SK-N-SH treated with all-trans-retinoic acid at 6 μM for 48 hours (cell line): ENCODE measurements around the gene SP1.

Source experiments
- ATAC-seq: fragments of 200-7000 bp; cut with Tn5 transposase; 3 replicates; pipeline ENCODE4 v1.9.1; 2020; ENCODE audit warnings: mild to moderate bottlenecking, moderate library complexity
- ARNTL ChIP-seq: fragments of 450-650 bp; formaldehyde crosslinking; IDR thresholded peaks from 2 replicates; pipeline ENCODE4 v1.5.0; 2020; ENCODE audit warnings: low read depth, mild to moderate bottlenecking, moderate library complexity, borderline replicate concordance
- BACH2 ChIP-seq: fragments of 250-450 bp; sonication (Bioruptor Pico); IDR thresholded peaks from 2 replicates; pipeline ENCODE4 v1.9.0; 2021; ENCODE audit warnings: mild to moderate bottlenecking, borderline replicate concordance
- CREB5 ChIP-seq: fragments of 250-450 bp; sonication (Bioruptor Pico); IDR thresholded peaks from 2 replicates; pipeline ENCODE4 v1.5.1; 2020; ENCODE audit warnings: low read depth, mild to moderate bottlenecking, moderate library complexity
- CSDC2 ChIP-seq: fragments of 250-450 bp; sonication (Bioruptor Pico); IDR thresholded peaks from 2 replicates; pipeline ENCODE4 v1.5.0; 2020; ENCODE audit warnings: mild to moderate bottlenecking, moderate library complexity
- CSRNP3 ChIP-seq: fragments of 250-450 bp; sonication (Bioruptor Pico); IDR thresholded peaks from 2 replicates; pipeline ENCODE4 v1.5.1; 2021; ENCODE audit warnings: mild to moderate bottlenecking, moderate library complexity
- ESRRG ChIP-seq: fragments of 250-450 bp; sonication (Bioruptor Pico); IDR thresholded peaks from 2 replicates; pipeline ENCODE4 v1.6.1; 2021; ENCODE audit warnings: mild to moderate bottlenecking
- GLIS3 ChIP-seq: fragments of 250-450 bp; sonication (Bioruptor Pico); IDR thresholded peaks from 2 replicates; pipeline ENCODE4 v1.5.0; 2020; ENCODE audit warnings: mild to moderate bottlenecking, moderate library complexity
- ISL1 ChIP-seq: fragments of 250-450 bp; sonication (Bioruptor Pico); IDR thresholded peaks from 2 replicates; pipeline ENCODE4 v2.1.2; 2022; ENCODE audit warnings: mild to moderate bottlenecking, moderate library complexity
- OSR1 ChIP-seq: fragments of 250-450 bp; sonication (Bioruptor Pico); IDR thresholded peaks from 2 replicates; pipeline ENCODE4 v1.8.0; 2022; ENCODE audit warnings: moderate library complexity, mild to moderate bottlenecking, inconsistent platforms
- PATZ1 ChIP-seq: fragments of 250-450 bp; sonication (Bioruptor Pico); IDR thresholded peaks from 2 replicates; pipeline ENCODE4 v1.8.0; 2020; ENCODE audit warnings: mild to moderate bottlenecking, moderate library complexity, borderline replicate concordance
- POU6F1 ChIP-seq: fragments of 250-450 bp; sonication (Bioruptor Pico); IDR thresholded peaks from 2 replicates; pipeline ENCODE4 v1.8.0; 2021; ENCODE audit warnings: low read depth, mild to moderate bottlenecking, moderate library complexity, borderline replicate concordance
- PPARA ChIP-seq: fragments of 250-450 bp; sonication (Bioruptor Pico); IDR thresholded peaks from 2 replicates; pipeline ENCODE4 v1.5.0; 2020; ENCODE audit warnings: mild to moderate bottlenecking, borderline replicate concordance
- RARB ChIP-seq: fragments of 250-450 bp; sonication (Bioruptor Pico); IDR thresholded peaks from 2 replicates; pipeline ENCODE4 v1.8.0; 2021; ENCODE audit warnings: mild to moderate bottlenecking, moderate library complexity
- SNAI2 ChIP-seq: fragments of 250-450 bp; sonication (Bioruptor Pico); IDR thresholded peaks from 2 replicates; pipeline ENCODE4 v1.5.0; 2020; ENCODE audit warnings: mild to moderate bottlenecking, moderate library complexity
- TCF4 ChIP-seq: fragments of 250-450 bp; sonication (Bioruptor Pico); IDR thresholded peaks from 2 replicates; pipeline ENCODE4 v1.8.0; 2021; ENCODE audit warnings: mild to moderate bottlenecking, moderate library complexity, borderline replicate concordance
- TOX ChIP-seq: fragments of 250-450 bp; sonication (Bioruptor Pico); IDR thresholded peaks from 2 replicates; pipeline ENCODE4 v1.8.0; 2021; ENCODE audit warnings: mild to moderate bottlenecking, moderate library complexity, borderline replicate concordance
- TSHZ2 ChIP-seq: fragments of 250-450 bp; sonication (Bioruptor Pico); IDR thresholded peaks from 2 replicates; pipeline ENCODE4 v1.5.0; 2020; ENCODE audit warnings: mild to moderate bottlenecking, moderate library complexity
- ZFP3 ChIP-seq: fragments of 250-450 bp; sonication (Bioruptor Pico); IDR thresholded peaks from 2 replicates; pipeline ENCODE4 v1.5.0; 2020; ENCODE audit warnings: mild to moderate bottlenecking, moderate library complexity
- ZFP30 ChIP-seq: fragments of 450-650 bp; formaldehyde crosslinking; IDR thresholded peaks from 2 replicates; pipeline ENCODE4 v1.5.0; 2022; ENCODE audit warnings: mild to moderate bottlenecking, moderate library complexity
- ZNF565 ChIP-seq: fragments of 450-650 bp; formaldehyde crosslinking; conservative IDR thresholded peaks from 2 replicates; pipeline ENCODE4 v1.5.0; 2020; ENCODE audit warnings: low read depth, mild to moderate bottlenecking, moderate library complexity
- ZNF70 ChIP-seq: fragments of 450-650 bp; formaldehyde crosslinking; IDR thresholded peaks from 2 replicates; pipeline ENCODE4 v1.5.0; 2020; ENCODE audit warnings: mild to moderate bottlenecking, moderate library complexity
- ZNF8 ChIP-seq: fragments of 450-650 bp; formaldehyde crosslinking; IDR thresholded peaks from 2 replicates; pipeline ENCODE4 v1.5.0; 2020; ENCODE audit warnings: mild to moderate bottlenecking, moderate library complexity

SP1 gene

GRCh38 chr12:53410951-53411350 lies 31.0 kb downstream of the SP1 start:
- TF ChIP-seq ZFP3 (CRISPR knock-in tag) (no peak), ESRRG (CRISPR knock-in tag) (no peak), CSRNP3 (no peak), PPARA (CRISPR knock-in tag) (no peak), TSHZ2 (no peak), GLIS3 (no peak), CSDC2 (CRISPR knock-in tag) (no peak), ZNF8 (CRISPR knock-in tag) (no peak), ISL1 (CRISPR knock-in tag) (no peak), PATZ1 (CRISPR knock-in tag) (no peak), OSR1 (CRISPR knock-in tag) (no peak), ZFP30 (no peak), RARB (no peak), SNAI2 (CRISPR knock-in tag) (no peak), CREB5 (no peak), BACH2 (CRISPR knock-in tag) (no peak), TCF4 (CRISPR knock-in tag) (no peak)
- no peak for ATAC-seq

GRCh38 chr12:53413485-53414204 lies 33.7 kb downstream of the SP1 start:
- peak; percentile 54 for ATAC-seq
- TF ChIP-seq ISL1 (CRISPR knock-in tag) (peak; percentile 63), TOX (CRISPR knock-in tag) (no peak)

GRCh38 chr12:53414756-53415417 lies 34.9 kb downstream of the SP1 start:
- no peak for TF ChIP-seq ARNTL
- TF ChIP-seq CSDC2 (CRISPR knock-in tag): 0 out of 2 replicates have a peak, but pooled peaks have one; percentile 14
- no peak for TF ChIP-seq ZNF8 (CRISPR knock-in tag)
- 0 out of 2 replicates have a peak, but pooled peaks have one; percentile 8 for TF ChIP-seq ZNF70 (CRISPR knock-in tag)
- no peak for TF ChIP-seq ZNF565 (CRISPR knock-in tag)
- TF ChIP-seq SNAI2 (CRISPR knock-in tag): 0 out of 2 replicates have a peak, but pooled peaks have one; percentile 17
- peak; percentile 52 for TF ChIP-seq ISL1 (CRISPR knock-in tag)
- peak; percentile 74; the same call in 1 of the 2 replicates for TF ChIP-seq TSHZ2
- TF ChIP-seq TCF4 (CRISPR knock-in tag): peak; percentile 61
- TF ChIP-seq ZFP3 (CRISPR knock-in tag): no peak; the same call in 1 of the 2 replicates
- TF ChIP-seq OSR1 (CRISPR knock-in tag): no peak
- TF ChIP-seq CREB5: no peak
- no peak; the same call in 1 of the 2 replicates for TF ChIP-seq POU6F1 (CRISPR knock-in tag)
- TF ChIP-seq GLIS3: 0 out of 2 replicates have a peak, but pooled peaks have one; percentile 5
- ATAC-seq: peak; percentile 72
